Measurements from ENCODE around the gene FBN1.

GRCh38 chr15:48360841-48361240, 284.7 kb downstream of the FBN1 start:
- TF ChIP-seq CTCF (conservative IDR thresholded peaks at IDR 0.05; ENCODE audit: low read depth, low read length), result no peak
- no peak for TF ChIP-seq EZH2 (IDR thresholded peaks at IDR 0.05; ENCODE audit: low read length, unreplicated experiment)
- no peak for TF ChIP-seq EZH2phosphoT487 (IDR thresholded peaks at IDR 0.05; ENCODE audit: borderline replicate concordance, low read length)
